ENCODE results near the gene HEPN1.

The HEPN1 gene

GRCh38 chr11:124894606-124895430 lies 24.2 kb upstream of the HEPN1 start:
- TF ChIP-seq CTCF (IDR thresholded peaks at IDR 0.05; ENCODE audit: borderline replicate concordance, control extremely low read depth, extremely low read depth, insufficient read depth, missing control alignments), result no peak
- DNase-seq (ENCODE audit: low spot score), result no peak
- in situ Hi-C loops (cut with MboI; ENCODE audit: low sequenced_read_pairs, unreplicated experiment), result no loop called here

GRCh38 chr11:124895471-124895971 lies 23.5 kb upstream of the HEPN1 start:
- in situ Hi-C loops (cut with MboI; ENCODE audit: low sequenced_read_pairs, unreplicated experiment), result no loop called here
- DNase-seq (ENCODE audit: low spot score), result no peak
- TF ChIP-seq CTCF (IDR thresholded peaks at IDR 0.05; ENCODE audit: borderline replicate concordance, control extremely low read depth, extremely low read depth, insufficient read depth, missing control alignments), result no peak

- no peak for TF ChIP-seq CTCF (IDR thresholded peaks at IDR 0.05; ENCODE audit: borderline replicate concordance, control extremely low read depth, extremely low read depth, insufficient read depth, missing control alignments)
- in situ Hi-C loops (cut with MboI; ENCODE audit: low sequenced_read_pairs, unreplicated experiment), result no loop called here
Observed at GRCh38 chr11:124896071-124896750, 22.8 kb upstream of the HEPN1 start.

GRCh38 chr11:124896821-124897391 lies 22.1 kb upstream of the HEPN1 start:
- no peak for DNase-seq (ENCODE audit: low spot score)
- in situ Hi-C loops (cut with MboI; ENCODE audit: low sequenced_read_pairs, unreplicated experiment), result no loop called here
- no peak for TF ChIP-seq CTCF (IDR thresholded peaks at IDR 0.05; ENCODE audit: borderline replicate concordance, control extremely low read depth, extremely low read depth, insufficient read depth, missing control alignments)

More at GRCh38 chr11:124896071-124896750, 22.8 kb upstream of the HEPN1 start:
- DNase-seq (ENCODE audit: low spot score), result no peak

- in situ Hi-C loops (cut with MboI; ENCODE audit: low sequenced_read_pairs, unreplicated experiment), result no loop called here
- no peak for TF ChIP-seq CTCF (IDR thresholded peaks at IDR 0.05; ENCODE audit: borderline replicate concordance, control extremely low read depth, extremely low read depth, insufficient read depth, missing control alignments)
- DNase-seq (ENCODE audit: low spot score), result no peak
Observed at GRCh38 chr11:124897674-124898262, 21.3 kb upstream of the HEPN1 start, which contains the start of gene ROBO4. Gene ROBO4 (minus strand): TSS chr11:124897865. CDS start chr11:124897795, 70 bp downstream.

GRCh38 chr11:124898263-124898680 lies 20.8 kb upstream of the HEPN1 start:
- in situ Hi-C loops (cut with MboI; ENCODE audit: low sequenced_read_pairs, unreplicated experiment), result no loop called here
- DNase-seq (ENCODE audit: low spot score), result no peak
- TF ChIP-seq CTCF (IDR thresholded peaks at IDR 0.05; ENCODE audit: borderline replicate concordance, control extremely low read depth, extremely low read depth, insufficient read depth, missing control alignments), result no peak
